ENCODE results near the gene TSPEAR. TPM values are rescaled to one million over a fixed set of nuclear protein-coding genes. Genes with fewer than 3 reads are reported as not detected.
"Not testable (repeated sequence)": the region's sequence is repeated elsewhere in the genome, so short reads cannot be mapped to it uniquely, and the experiment has no call there.

The TSPEAR gene
- total and polyA plus RNA-seq, 10 donors = 0.02 to 0.22 (median 0.03) TPM; not detected in 7

GRCh38 chr21:44697811-44698734 lies 13.3 kb downstream of the TSPEAR start:
- Histone ChIP-seq H3K27me3 (replicated peaks in 1 of 7) (peaks cover 0 to 70% (median 59%) of the 10 kb centered on the region in 7 donors), H3K27ac (no peak overlapping the region), H3K9me3 (peaks cover 0 to 15% (median 10%) of the 10 kb centered on the region in 8 donors), H3K4me3 (no peak overlapping the region), H3K4me1 (no peaks in the 10 kb centered on the region), H3K36me3 (no peaks in the 10 kb centered on the region)
- TF ChIP-seq CTCF (IDR thresholded peaks at IDR 0.05 in 8 of 11, conservative IDR thresholded peaks at IDR 0.05 in 3 of 11) (no peak), POLR2A (IDR thresholded peaks at IDR 0.05) (no peak), POLR2AphosphoS5 (IDR thresholded peaks at IDR 0.05) (no peak)
- intact Hi-C loops (cut with DNase I; ENCODE audit: low total_unique reads) = no loop called here
- 24 to 41% (median 36%) methylated on average over 21 to 35 of the region's 35 CpGs for WGBS, 5 donors
- DNase-seq = no peak

- Histone ChIP-seq H3K27me3 (replicated peaks in 1 of 7) (peaks cover 0 to 62% (median 51%) of the 10 kb centered on the region in 7 donors), H3K9me3 (peaks cover 0 to 23% (median 18%) of the 10 kb centered on the region in 8 donors)
- H3K4me3 ChIP-seq; H3K36me3 ChIP-seq; H3K27ac ChIP-seq; DNase-seq; H3K4me1 ChIP-seq; intact Hi-C loops (cut with DNase I; ENCODE audit: low total_unique reads): not testable (repeated sequence)
- 45 to 56% (median 50%) methylated on average over 13 to 21 of the region's 21 CpGs for WGBS, 5 donors
Measured at GRCh38 chr21:44697172-44697810, 14.1 kb downstream of the TSPEAR start, which contains the start of gene KRTAP10-12. TSS of gene KRTAP10-12 (plus strand) at chr21:44697172. CDS start at chr21:44697202, 30 bp downstream.

- H3K27me3 ChIP-seq (replicated peaks in 1 of 7) = peaks cover 0 to 55% (median 44%) of the 10 kb centered on the region in 7 donors
- TF ChIP-seq CTCF (IDR thresholded peaks at IDR 0.05 in 8 of 11, conservative IDR thresholded peaks at IDR 0.05 in 3 of 11) (no peak), POLR2A (IDR thresholded peaks at IDR 0.05) (no peak), POLR2AphosphoS5 (IDR thresholded peaks at IDR 0.05) (no peak)
- intact Hi-C loops (cut with DNase I; ENCODE audit: low total_unique reads) = no loop called here
- H3K27ac ChIP-seq = no peak overlapping the region
- H3K36me3 ChIP-seq = no peaks in the 10 kb centered on the region
- H3K9me3 ChIP-seq = peaks cover 0 to 28% (median 21%) of the 10 kb centered on the region in 8 donors
- no peak overlapping the region for H3K4me3 ChIP-seq
- WGBS, 5 donors = 72 to 78% (median 74%) methylated on average over 10 of the region's 10 CpGs
- DNase-seq = no peak
- no peaks in the 10 kb centered on the region for H3K4me1 ChIP-seq
Measured at GRCh38 chr21:44696572-44696971, 14.8 kb downstream of the TSPEAR start.

- Histone ChIP-seq H3K36me3 (no peaks in the 10 kb centered on the region), H3K9me3 (peaks cover 0 to 28% (median 21%) of the 10 kb centered on the region in 8 donors), H3K4me3 (no peak overlapping the region), H3K27ac (no peak overlapping the region), H3K27me3 (replicated peaks in 1 of 7) (peaks cover 0 to 46% (median 35%) of the 10 kb centered on the region in 7 donors), H3K4me1 (no peaks in the 10 kb centered on the region)
- no peak for DNase-seq
- intact Hi-C loops (cut with DNase I; ENCODE audit: low total_unique reads) = no loop called here
- 81 to 86% (median 82%) methylated on average over 8 of the region's 8 CpGs for WGBS, 5 donors
- no peak for TF ChIP-seq CTCF (IDR thresholded peaks at IDR 0.05 in 8 of 11, conservative IDR thresholded peaks at IDR 0.05 in 3 of 11)
- TF ChIP-seq POLR2A (IDR thresholded peaks at IDR 0.05) = no peak
- TF ChIP-seq POLR2AphosphoS5 (IDR thresholded peaks at IDR 0.05) = no peak
Measured at GRCh38 chr21:44695641-44696040, 15.7 kb downstream of the TSPEAR start.

Data from spleen (tissue), 11 donors.